Mucosa of stomach (tissue), 1 donor: ENCODE data around the gene MT4.
A peak's percentile ranks its signal among the peaks of the same experiment; 100 is the strongest.

Source experiments
- H3K27me3 ChIP-seq: one replicate; pipeline ENCODE4 v1.7.0; 2013; ENCODE audit warnings: mild to moderate bottlenecking, low read length; ENCODE audit not compliant: control insufficient read depth, insufficient read depth
- H3K36me3 ChIP-seq: one replicate; pipeline ENCODE4 v1.7.0; 2013; ENCODE audit warnings: low read length; ENCODE audit not compliant: control insufficient read depth, insufficient read depth
- H3K4me1 ChIP-seq: one replicate; pipeline ENCODE4 v1.7.0; 2013; ENCODE audit warnings: mild to moderate bottlenecking, low read length; ENCODE audit not compliant: control insufficient read depth, insufficient read depth
- H3K4me3 ChIP-seq: one replicate; pipeline ENCODE4 v1.7.0; 2013; ENCODE audit warnings: low read length
- H3K9ac ChIP-seq: one replicate; pipeline ENCODE4 v1.7.0; 2013; ENCODE audit warnings: mild to moderate bottlenecking, low read length, moderate library complexity
- H3K9me3 ChIP-seq: one replicate; pipeline ENCODE4 v1.7.0; 2013; ENCODE audit warnings: mild to moderate bottlenecking, low read length, moderate library complexity; ENCODE audit not compliant: control insufficient read depth
- donor health status: Pancreatic carcinoma.

The MT4 gene

GRCh38 chr16:56564793-56565477 lies at the start of gene MT4:
Gene MT4, plus strand, starts transcription at chr16:56565073. Its CDS starts 56 bp downstream, at chr16:56565129.
- H3K4me1 ChIP-seq = no peaks in the 10 kb centered on the region
- H3K27me3 ChIP-seq = peaks cover 9% of the 10 kb centered on the region
- H3K9ac ChIP-seq = no peak within 1 kb of the TSS
- no peaks in the 10 kb centered on the region for H3K9me3 ChIP-seq
- no peak within 1 kb of the TSS for H3K4me3 ChIP-seq
- H3K36me3 ChIP-seq = no peaks in the 10 kb centered on the region

DNA sequence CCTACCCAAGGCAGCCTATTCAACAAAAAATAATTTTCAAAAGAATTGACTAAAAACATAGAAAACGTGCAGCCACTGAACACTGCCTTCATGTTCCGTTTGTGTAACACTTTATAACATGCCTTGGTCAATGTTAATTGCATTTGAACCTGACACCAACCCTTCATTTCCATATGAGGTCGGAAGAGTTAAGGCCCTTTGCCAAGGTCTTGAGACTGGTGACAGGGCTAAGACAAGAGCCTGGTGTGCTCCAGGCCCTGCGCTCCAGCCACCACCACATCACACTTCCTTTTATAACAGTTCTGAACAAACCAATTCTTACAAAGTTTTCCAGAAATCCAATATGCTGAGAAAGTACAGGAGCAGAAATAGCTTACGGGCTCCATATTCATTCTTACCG lies 49.2 kb upstream of the MT4 start:
- Histone ChIP-seq H3K9ac (no peak overlapping the region), H3K4me1 (peaks cover 14% of the 10 kb centered on the region), H3K9me3 (no peaks in the 10 kb centered on the region), H3K27me3 (no peaks in the 10 kb centered on the region), H3K36me3 (no peaks in the 10 kb centered on the region), H3K4me3 (no peak overlapping the region)

DNA sequence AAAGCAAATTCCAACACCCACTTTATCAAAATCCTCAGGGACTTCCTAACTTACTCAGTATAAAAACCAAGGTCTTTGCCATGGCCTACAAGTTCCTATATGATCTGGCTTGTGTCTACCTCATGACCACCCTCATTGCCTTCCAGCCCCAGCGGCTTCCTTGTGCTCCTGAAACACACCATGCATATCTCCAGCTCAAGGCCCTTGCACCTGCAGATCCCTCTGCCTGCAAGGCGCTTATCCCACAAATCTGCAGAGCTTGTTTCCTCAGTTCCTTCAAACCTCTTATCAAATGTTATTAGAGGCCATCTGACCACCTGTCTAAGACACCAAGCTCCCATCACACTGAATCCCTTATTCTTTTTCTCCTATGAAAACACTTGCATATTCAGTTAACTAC lies 47.7 kb upstream of the MT4 start:
- H3K9me3 ChIP-seq = no peaks in the 10 kb centered on the region
- no peak overlapping the region for H3K4me3 ChIP-seq
- no peaks in the 10 kb centered on the region for H3K27me3 ChIP-seq
- no peak overlapping the region for H3K9ac ChIP-seq
- H3K36me3 ChIP-seq = no peaks in the 10 kb centered on the region
- H3K4me1 ChIP-seq = peaks cover 14% of the 10 kb centered on the region

DNA sequence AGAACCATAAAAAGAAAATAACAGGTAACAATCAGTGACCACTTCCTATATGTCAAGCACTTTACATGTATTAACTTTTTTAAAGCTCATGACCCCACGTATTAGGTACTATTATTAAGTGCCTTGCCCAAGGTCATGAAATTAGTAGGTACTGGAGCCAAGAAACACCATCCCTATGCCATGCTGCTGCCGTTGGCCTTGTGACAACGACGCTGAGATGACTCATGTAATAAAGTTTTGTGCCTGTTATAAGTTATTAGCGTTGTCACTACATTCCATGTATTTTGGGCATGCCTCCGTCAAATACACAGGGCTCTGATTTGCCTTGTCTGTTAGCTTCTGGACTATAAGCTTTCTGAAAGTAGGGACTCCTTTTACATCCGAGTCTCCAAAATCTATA lies 46.4 kb upstream of the MT4 start:
- Histone ChIP-seq H3K4me3 (no peak overlapping the region), H3K27me3 (no peaks in the 10 kb centered on the region), H3K9ac (no peak overlapping the region), H3K9me3 (no peaks in the 10 kb centered on the region), H3K4me1 (peaks cover 14% of the 10 kb centered on the region), H3K36me3 (no peaks in the 10 kb centered on the region)

DNA sequence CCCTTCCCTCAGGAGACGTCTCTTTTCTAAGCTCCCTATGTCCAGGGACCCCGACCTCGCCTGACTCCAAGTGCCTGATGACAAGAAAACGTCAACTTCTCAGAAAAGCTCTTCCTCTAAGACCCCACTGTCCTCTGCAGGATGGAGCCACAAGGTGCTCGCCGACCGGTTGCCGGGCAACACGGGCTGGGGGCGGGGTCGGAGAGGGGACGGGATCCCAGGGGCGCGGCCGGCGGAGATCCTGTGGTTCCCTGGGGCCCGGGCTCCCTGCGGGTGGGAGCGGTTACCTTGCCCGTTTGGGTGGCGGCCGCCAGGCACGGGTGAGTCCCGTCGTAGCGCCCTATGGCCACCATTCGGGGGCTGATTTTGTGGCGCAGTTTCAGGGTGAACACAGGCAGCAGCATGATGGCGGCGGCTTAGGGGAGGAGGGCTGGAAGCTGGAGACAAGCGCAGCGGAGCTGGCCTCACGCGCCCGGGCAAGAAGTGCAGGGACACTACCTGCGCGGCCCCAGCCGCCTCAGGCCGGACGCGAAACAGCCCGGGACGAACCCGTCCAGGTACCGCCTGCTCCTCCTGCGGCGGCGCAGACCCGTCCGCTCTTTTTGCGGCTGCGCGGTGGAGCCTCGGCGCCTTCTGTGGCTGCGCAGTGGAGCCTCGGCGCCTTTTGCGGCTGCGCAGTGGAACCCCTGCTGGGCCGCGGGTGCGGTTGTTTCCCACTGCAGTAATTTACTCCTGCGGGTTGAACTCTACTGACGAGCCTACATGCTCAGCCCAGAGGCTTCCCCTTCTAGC lies 45.2 kb upstream of the MT4 start, which contains the start of gene BBS2:
TSS of gene BBS2 (minus strand) at position 566 of the 792 bp plus-strand sequence. CDS start at position 404, 162 bp downstream.
- peaks cover 7% of the 10 kb centered on the region for H3K4me1 ChIP-seq
- H3K36me3 ChIP-seq = no peaks in the 10 kb centered on the region
- H3K9me3 ChIP-seq = no peaks in the 10 kb centered on the region
- H3K4me3 ChIP-seq = peak within 1 kb of the TSS; percentile 62
- H3K27me3 ChIP-seq = no peaks in the 10 kb centered on the region
- H3K9ac ChIP-seq = peak within 1 kb of the TSS; percentile 72

- no peaks in the 10 kb centered on the region for H3K27me3 ChIP-seq
- H3K4me1 ChIP-seq = peaks cover 7% of the 10 kb centered on the region
- peak overlapping the region; percentile 72 for H3K9ac ChIP-seq
- no peaks in the 10 kb centered on the region for H3K36me3 ChIP-seq
- H3K9me3 ChIP-seq = no peaks in the 10 kb centered on the region
- H3K4me3 ChIP-seq = peak overlapping the region; percentile 62
Measured at GRCh38 chr16:56520251-56520577, 44.7 kb upstream of the MT4 start.

- H3K9ac ChIP-seq = no peak overlapping the region
- H3K36me3 ChIP-seq = no peaks in the 10 kb centered on the region
- no peaks in the 10 kb centered on the region for H3K9me3 ChIP-seq
- no peaks in the 10 kb centered on the region for H3K27me3 ChIP-seq
- H3K4me3 ChIP-seq = no peak overlapping the region
- H3K4me1 ChIP-seq = peaks cover 3% of the 10 kb centered on the region
Measured at GRCh38 chr16:56525236-56525635, 39.6 kb upstream of the MT4 start.

GRCh38 chr16:56530872-56531271 lies 34.0 kb upstream of the MT4 start:
- H3K27me3 ChIP-seq = peaks cover 1% of the 10 kb centered on the region
- H3K9me3 ChIP-seq = no peaks in the 10 kb centered on the region
- H3K4me3 ChIP-seq = no peak overlapping the region
- H3K4me1 ChIP-seq = no peaks in the 10 kb centered on the region
- H3K9ac ChIP-seq = no peak overlapping the region
- H3K36me3 ChIP-seq = no peaks in the 10 kb centered on the region

DNA sequence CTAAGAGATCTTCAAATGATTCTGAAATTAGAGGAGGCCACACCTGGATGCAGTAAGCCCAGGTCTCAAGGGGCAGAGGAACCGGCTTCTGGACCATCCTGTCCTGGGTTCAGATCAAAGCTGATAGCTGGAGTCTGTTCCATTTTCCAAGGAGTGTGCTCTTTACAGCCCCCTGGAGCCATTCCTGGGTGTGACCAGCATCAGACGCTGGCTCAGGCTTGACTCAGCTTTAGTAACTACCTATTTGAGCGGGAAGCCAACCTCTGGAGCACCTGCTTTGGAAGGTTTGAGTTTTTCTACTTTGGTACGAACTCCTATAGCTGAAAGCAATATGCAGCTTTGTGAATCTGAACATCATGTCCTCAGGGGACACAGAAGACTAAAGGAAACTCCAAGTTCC lies 32.2 kb upstream of the MT4 start:
- Histone ChIP-seq H3K9me3 (no peaks in the 10 kb centered on the region), H3K4me3 (no peak overlapping the region), H3K27me3 (peaks cover 4% of the 10 kb centered on the region), H3K4me1 (no peaks in the 10 kb centered on the region), H3K36me3 (no peaks in the 10 kb centered on the region), H3K9ac (no peak overlapping the region)

GRCh38 chr16:56534847-56535383 lies 30.0 kb upstream of the MT4 start:
- no peaks in the 10 kb centered on the region for H3K4me1 ChIP-seq
- no peaks in the 10 kb centered on the region for H3K36me3 ChIP-seq
- H3K9me3 ChIP-seq = no peaks in the 10 kb centered on the region
- H3K27me3 ChIP-seq = peaks cover 4% of the 10 kb centered on the region
- H3K9ac ChIP-seq = no peak overlapping the region
- H3K4me3 ChIP-seq = no peak overlapping the region

- H3K4me3 ChIP-seq = no peak overlapping the region
- no peaks in the 10 kb centered on the region for H3K36me3 ChIP-seq
- no peaks in the 10 kb centered on the region for H3K4me1 ChIP-seq
- H3K9me3 ChIP-seq = no peaks in the 10 kb centered on the region
- H3K9ac ChIP-seq = no peak overlapping the region
- H3K27me3 ChIP-seq = peaks cover 4% of the 10 kb centered on the region
Measured at GRCh38 chr16:56538331-56538730, 26.5 kb upstream of the MT4 start.

GRCh38 chr16:56539656-56540055 lies 25.2 kb upstream of the MT4 start:
- Histone ChIP-seq H3K9ac (no peak overlapping the region), H3K27me3 (peaks cover 4% of the 10 kb centered on the region)

More at GRCh38 chr16:56539656-56540055, 25.2 kb upstream of the MT4 start:
- Histone ChIP-seq H3K4me1 (no peaks in the 10 kb centered on the region), H3K4me3 (no peak overlapping the region), H3K9me3 (no peaks in the 10 kb centered on the region), H3K36me3 (no peaks in the 10 kb centered on the region)
